Non-pigmented ciliary epithelial cell (primary cell): ENCODE measurements around the gene FSD1.
"Not testable (repeated sequence)": the region's sequence is repeated elsewhere in the genome, so short reads cannot be mapped to it uniquely, and the experiment has no call there.

Experiments
- DNase-seq: peaks from one replicate; pipeline ENCODE4 v3.0.0-alpha.2; 2010; ENCODE audit warnings: low read depth

Gene FSD1

GRCh38 chr19:4345342-4346019 lies 41.1 kb downstream of the FSD1 start:
- DNase-seq: no peak

- DNase-seq: no peak
These were observed 41.6 kb downstream of the FSD1 start for GRCh38 chr19:4346020-4346383.

- no peak for DNase-seq
These were observed 43.1 kb downstream of the FSD1 start for GRCh38 chr19:4347521-4347920.

GRCh38 chr19:4349225-4349624 lies 44.8 kb downstream of the FSD1 start:
- not testable (repeated sequence) for DNase-seq

GRCh38 chr19:4350111-4350510 lies 45.7 kb downstream of the FSD1 start:
- DNase-seq: no peak

GRCh38 chr19:4350726-4351125 lies 46.3 kb downstream of the FSD1 start:
- DNase-seq: no peak

- DNase-seq: no peak
These were observed 48.3 kb downstream of the FSD1 start for GRCh38 chr19:4352701-4353121.

GRCh38 chr19:4354282-4354681 lies 49.9 kb downstream of the FSD1 start:
- DNase-seq: no peak

GRCh38 chr19:4354897-4355296 lies 50.5 kb downstream of the FSD1 start:
- no peak for DNase-seq

- DNase-seq: no peak
These were observed 52.8 kb downstream of the FSD1 start for GRCh38 chr19:4357095-4357797.

GRCh38 chr19:4357921-4358326 lies 53.5 kb downstream of the FSD1 start:
- DNase-seq: no peak

- no peak for DNase-seq
These were observed 54.6 kb downstream of the FSD1 start for GRCh38 chr19:4358709-4359626.

GRCh38 chr19:4359627-4360000 lies 55.2 kb downstream of the FSD1 start:
- no peak for DNase-seq

- no peak for DNase-seq
These were observed 55.7 kb downstream of the FSD1 start for GRCh38 chr19:4360081-4360569.

GRCh38 chr19:4360641-4361151 lies 56.3 kb downstream of the FSD1 start:
- no peak for DNase-seq

- DNase-seq: no peak
These were observed 57.0 kb downstream of the FSD1 start for GRCh38 chr19:4361152-4362046.

- no peak for DNase-seq
These were observed 57.9 kb downstream of the FSD1 start for GRCh38 chr19:4362101-4362828.

- DNase-seq: no peak
These were observed 58.6 kb downstream of the FSD1 start for GRCh38 chr19:4362831-4363545.

GRCh38 chr19:4363571-4364304 lies 59.3 kb downstream of the FSD1 start:
- no peak for DNase-seq
